GM21515 (cell line): Measurements from ENCODE around the gene THUMPD3.
A peak's percentile ranks its signal among the peaks of the same experiment; 100 is the strongest.

Experiments used
- ATAC-seq: cut with Tn5 transposase; IDR thresholded peaks from one replicate; pipeline ENCODE4 v1.9.1; 2021; ENCODE audit not compliant: unreplicated experiment

The THUMPD3 gene

GRCh38 chr3:9396632-9397331 is 33.9 kb downstream of the THUMPD3 start:
- peak; percentile 71 for ATAC-seq

GRCh38 chr3:9397332-9397905 is 34.6 kb downstream of the THUMPD3 start, which contains the start of gene SETD5:
Gene SETD5, plus strand, starts transcription at chr3:9397615. Its CDS starts 31,324 bp downstream, at chr3:9428939.
- ATAC-seq = peak; percentile 50

- no peak for ATAC-seq
Measured at GRCh38 chr3:9397906-9398699, 35.2 kb downstream of the THUMPD3 start.

GRCh38 chr3:9398700-9399336 is 36.0 kb downstream of the THUMPD3 start:
- no peak for ATAC-seq

GRCh38 chr3:9399337-9399703 is 36.5 kb downstream of the THUMPD3 start:
- no peak for ATAC-seq

GRCh38 chr3:9399746-9400145 is 36.9 kb downstream of the THUMPD3 start:
- ATAC-seq = no peak

GRCh38 chr3:9400616-9401015 is 37.8 kb downstream of the THUMPD3 start:
- ATAC-seq = no peak

GRCh38 chr3:9401986-9402385 is 39.1 kb downstream of the THUMPD3 start:
- ATAC-seq = no peak

GRCh38 chr3:9402410-9403228 is 39.8 kb downstream of the THUMPD3 start:
- ATAC-seq = no peak

GRCh38 chr3:9403463-9403862 is 40.6 kb downstream of the THUMPD3 start:
- no peak for ATAC-seq

GRCh38 chr3:9404680-9405079 is 41.8 kb downstream of the THUMPD3 start:
- no peak for ATAC-seq

- ATAC-seq = no peak
Measured at GRCh38 chr3:9405756-9406155, 42.9 kb downstream of the THUMPD3 start.

- ATAC-seq = no peak
Measured at GRCh38 chr3:9406856-9407626, 44.2 kb downstream of the THUMPD3 start.

- no peak for ATAC-seq
Measured at GRCh38 chr3:9408061-9408460, 45.2 kb downstream of the THUMPD3 start.

GRCh38 chr3:9408546-9408945 is 45.7 kb downstream of the THUMPD3 start:
- no peak for ATAC-seq

- no peak for ATAC-seq
Measured at GRCh38 chr3:9409981-9410854, 47.4 kb downstream of the THUMPD3 start.

- no peak for ATAC-seq
Measured at GRCh38 chr3:9411302-9411701, 48.4 kb downstream of the THUMPD3 start.

GRCh38 chr3:9412293-9412692 is 49.4 kb downstream of the THUMPD3 start:
- ATAC-seq = no peak

- ATAC-seq = no peak
Measured at GRCh38 chr3:9414826-9415225, 52.0 kb downstream of the THUMPD3 start.
